ENCODE results near the gene FUOM.

DNA sequence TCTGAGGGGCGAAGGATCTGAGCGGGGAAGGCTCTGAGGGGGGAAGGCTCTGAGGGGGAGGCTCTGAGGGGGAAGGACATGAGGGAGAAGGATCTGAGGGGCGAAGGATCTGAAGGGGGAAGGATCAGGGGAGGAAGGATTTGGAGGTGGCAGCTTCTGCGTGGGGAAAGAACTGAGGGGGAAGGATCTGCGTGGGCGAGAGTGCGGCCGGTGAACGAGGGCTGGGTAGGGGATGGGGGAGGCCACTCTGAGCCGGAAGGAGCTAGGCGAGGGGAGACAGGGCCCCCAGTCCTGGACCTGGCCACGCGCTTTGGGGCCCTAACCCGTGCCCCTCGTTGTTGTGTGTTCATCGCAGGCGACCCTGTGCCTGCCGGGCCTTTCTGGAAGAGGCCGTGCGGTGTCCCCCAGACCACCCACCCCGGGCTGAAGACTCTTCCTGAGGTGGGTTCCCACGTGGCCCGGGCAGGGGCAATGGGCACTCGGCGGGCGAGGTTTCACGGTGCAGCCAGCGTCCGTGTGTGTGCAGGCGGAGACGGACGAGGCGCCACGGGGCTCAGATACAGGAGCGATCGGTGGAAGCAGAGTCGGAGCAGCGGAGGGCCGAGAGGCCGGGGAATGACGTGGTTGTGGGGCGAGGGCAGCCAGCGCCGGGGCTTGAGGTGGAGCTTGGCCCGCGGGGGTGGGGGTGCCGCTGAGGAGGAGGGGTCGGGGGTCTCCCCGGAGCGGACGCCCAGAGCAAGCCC lies 23.1 kb downstream of the FUOM start:
- TF ChIP-seq, protein P1, sequence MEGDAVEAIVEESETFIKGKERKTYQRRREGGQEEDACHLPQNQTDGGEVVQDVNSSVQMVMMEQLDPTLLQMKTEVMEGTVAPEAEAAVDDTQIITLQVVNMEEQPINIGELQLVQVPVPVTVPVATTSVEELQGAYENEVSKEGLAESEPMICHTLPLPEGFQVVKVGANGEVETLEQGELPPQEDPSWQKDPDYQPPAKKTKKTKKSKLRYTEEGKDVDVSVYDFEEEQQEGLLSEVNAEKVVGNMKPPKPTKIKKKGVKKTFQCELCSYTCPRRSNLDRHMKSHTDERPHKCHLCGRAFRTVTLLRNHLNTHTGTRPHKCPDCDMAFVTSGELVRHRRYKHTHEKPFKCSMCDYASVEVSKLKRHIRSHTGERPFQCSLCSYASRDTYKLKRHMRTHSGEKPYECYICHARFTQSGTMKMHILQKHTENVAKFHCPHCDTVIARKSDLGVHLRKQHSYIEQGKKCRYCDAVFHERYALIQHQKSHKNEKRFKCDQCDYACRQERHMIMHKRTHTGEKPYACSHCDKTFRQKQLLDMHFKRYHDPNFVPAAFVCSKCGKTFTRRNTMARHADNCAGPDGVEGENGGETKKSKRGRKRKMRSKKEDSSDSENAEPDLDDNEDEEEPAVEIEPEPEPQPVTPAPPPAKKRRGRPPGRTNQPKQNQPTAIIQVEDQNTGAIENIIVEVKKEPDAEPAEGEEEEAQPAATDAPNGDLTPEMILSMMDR (IDR thresholded peaks at IDR 0.05) = no peak
- TF ChIP-seq POLR2AphosphoS5 (IDR thresholded peaks at IDR 0.05) = no peak

Data from esophagus muscularis mucosa (tissue), 3 donors.